Activated CD4-positive, alpha-beta T cell treated with anti-CD3 and anti-CD28 coated beads, Interleukin-2, amount 50 U/mL, for 16 hours (primary cell): ENCODE results near the gene QKI.
"Not testable (repeated sequence)": the region's sequence is repeated elsewhere in the genome, so short reads cannot be mapped to it uniquely, and the experiment has no call there.

Source experiments
- DNase-seq: peaks from one replicate; pipeline ENCODE4 v3.0.0-alpha.2; 2020

The QKI gene

DNA sequence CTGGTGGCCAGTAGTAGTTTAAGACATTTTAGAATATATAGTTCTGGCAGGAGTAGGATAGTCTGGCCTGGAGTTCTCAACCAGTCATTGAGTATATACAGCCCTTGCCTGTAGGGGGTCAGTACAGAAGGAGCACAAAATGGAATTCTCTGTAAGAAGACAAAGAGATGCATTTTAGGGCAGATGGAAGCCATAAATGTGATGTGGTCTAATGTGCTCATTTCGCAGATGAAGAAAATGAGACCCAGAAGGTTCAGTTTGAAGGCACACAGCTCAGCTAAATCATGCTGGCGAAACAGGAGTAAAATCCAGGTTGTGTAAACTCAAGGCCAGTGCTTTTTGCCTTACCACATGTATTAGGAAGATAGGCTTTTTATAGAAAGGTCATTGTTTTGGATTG lies 29.6 kb downstream of the QKI start:
- no peak for DNase-seq

DNA sequence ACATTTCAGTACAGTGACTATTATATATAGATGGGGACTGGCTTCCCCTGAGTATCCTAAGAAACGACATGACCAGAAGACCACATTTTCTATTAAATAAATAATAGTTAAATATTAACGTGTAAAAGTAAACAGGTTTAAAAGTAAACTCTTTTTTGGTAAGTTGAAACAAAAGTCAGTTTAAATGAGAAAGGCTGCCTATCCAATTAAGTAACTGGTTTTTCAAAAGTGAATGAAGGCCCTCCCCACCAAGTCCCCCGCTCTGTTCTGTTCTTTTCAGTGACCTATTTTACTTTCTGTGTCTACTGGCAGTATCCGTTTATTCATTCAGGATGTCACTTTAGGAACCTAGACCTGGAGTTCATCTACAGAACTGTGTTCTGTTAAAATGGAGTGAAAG lies 32.0 kb downstream of the QKI start:
- DNase-seq: no peak

DNA sequence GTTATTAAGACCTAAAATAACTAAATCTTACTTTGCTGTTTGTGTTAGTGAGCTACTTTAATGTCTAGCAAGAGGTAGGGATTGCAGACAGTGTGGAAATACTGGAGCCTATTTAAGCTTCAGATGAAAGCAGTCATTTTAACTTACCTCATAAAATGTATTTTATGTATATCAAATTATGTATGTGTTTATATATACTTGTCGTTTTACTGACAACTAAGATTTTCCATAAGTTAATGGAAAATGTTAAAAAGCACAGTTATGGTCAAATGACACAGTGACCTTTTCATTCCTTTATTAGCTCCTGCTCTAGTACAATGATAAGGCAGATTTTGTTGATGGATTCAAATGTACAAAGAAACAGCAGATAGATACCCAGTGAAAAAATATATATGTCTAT lies 34.6 kb downstream of the QKI start:
- no peak for DNase-seq

GRCh38 chr6:163454425-163454824 lies 39.9 kb downstream of the QKI start:
- DNase-seq: no peak

DNA sequence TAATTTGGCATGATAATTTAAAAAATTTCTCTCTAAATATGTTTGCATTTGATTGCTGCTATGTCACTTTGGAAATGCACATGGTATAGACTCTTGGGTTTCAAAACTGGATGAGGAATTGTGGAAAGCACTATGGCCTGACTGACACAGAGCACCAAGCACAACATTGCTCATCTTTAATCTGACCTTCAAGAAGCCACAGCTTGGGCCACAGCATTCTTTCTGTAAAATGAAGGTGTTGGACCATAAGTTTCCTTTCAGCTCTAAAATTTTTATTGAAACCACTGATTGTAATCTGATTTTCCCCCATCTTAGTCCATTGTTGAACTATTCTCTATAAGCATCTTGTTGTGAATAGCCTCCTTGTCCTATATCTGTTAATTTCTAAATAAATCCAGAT lies 41.0 kb downstream of the QKI start:
- no peak for DNase-seq

DNA sequence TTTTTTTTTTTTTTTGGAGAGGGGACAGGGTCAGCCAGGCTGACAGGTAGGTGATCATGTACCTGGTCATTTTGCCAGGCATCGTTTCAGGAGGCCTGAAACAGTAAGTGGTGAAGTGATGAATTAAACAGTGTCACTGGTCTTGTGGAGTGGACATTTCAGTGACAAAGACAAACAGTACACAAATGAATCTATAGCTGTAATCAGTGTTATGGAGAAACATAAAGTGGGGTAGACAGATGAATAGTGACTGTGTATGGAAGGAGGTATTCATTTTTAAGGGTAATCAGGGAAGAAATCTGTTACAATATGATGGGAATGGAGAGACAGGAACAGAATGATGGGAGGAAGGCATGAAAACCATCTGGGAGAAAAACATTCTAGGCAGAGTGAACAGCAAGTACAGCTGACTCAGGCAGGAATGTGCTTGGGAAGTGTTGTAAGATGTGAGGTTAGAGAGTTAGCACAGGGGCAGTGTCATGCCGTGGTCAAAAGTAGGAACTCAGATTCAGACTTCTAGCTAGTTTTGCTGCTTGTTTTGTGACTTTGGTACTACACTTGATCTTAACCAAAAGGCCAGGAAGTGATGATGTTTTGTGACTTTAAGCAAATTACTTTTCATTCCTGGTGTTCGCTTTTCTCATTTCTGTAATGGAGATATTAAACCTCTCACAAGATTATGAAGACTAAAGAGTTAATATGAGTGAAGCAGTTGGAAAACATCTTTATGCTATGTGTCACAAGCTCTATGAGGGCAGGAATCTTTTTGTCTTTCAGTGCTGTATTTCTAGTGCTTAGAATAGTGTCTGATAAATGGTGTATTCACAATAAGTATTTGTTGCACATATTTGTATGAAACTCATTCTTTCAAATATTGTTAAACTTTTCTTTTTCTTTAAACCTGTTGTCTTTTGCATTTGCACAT lies 43.4 kb downstream of the QKI start:
- peak; percentile 15 for DNase-seq

GRCh38 chr6:163459007-163459406 lies 44.5 kb downstream of the QKI start:
- no peak for DNase-seq

DNA sequence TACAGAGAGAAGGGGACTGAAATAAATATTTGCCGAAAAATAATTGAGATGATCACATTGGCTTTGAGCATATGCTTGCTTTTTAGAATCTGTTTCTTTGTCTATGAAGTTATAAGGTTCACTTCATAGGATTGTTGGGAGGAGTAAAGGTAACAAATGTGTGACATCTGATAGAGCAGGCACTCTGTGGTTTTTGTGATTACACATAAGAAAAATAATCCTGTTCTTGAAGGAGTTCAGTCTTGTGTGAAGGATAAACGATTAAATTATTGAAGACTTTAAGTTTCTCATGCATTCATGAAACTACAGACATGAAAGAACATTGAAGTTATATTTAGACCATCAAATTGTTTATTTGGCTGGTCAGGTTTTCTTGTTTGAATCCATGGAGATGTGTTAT lies 45.0 kb downstream of the QKI start:
- no peak for DNase-seq

DNA sequence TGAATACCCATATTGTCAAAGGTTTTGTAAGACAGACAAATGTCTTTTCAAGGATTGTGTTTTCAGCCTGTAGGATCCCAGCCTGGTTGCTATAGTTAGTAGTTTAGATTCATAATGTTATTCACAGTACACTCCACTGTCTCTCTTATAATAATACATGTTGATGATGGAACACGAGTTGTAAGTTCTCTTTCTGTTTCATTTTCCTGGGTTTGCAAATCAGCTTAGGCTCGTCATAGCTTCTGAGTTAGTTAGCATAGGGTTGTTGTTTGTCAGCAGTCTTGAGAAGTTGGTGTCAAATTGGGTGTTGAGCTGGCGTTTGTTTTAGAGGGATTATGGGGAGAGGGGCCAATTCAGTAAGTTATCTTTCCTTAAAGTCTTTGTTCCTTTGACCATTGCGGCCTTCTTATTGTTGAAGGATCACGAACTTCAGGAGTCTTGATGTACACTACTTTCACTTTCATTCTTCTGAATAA lies 45.8 kb downstream of the QKI start:
- peak; percentile 47 for DNase-seq

DNA sequence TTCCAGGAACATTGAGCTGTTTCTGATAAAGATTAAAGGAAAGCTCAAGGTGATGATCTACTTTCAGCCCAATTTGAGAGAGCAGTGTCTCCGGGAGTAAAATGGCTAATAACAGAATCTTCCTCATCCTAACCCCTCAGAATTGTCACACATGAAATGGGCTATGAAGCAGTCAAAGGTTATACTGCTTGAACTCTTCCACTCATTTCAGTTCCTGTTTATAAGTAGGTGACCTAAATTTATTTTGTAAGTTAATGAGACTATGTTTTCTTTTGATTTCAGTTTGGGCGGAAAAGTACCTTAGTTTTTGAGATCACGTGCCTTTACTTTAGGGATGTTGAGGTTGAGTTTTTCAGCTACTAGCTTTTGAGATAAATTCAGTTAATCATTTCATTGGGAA lies 47.2 kb downstream of the QKI start:
- DNase-seq: no peak

GRCh38 chr6:163463180-163463579 lies 48.7 kb downstream of the QKI start:
- DNase-seq: peak; percentile 10

GRCh38 chr6:163463795-163464194 lies 49.3 kb downstream of the QKI start:
- no peak for DNase-seq

DNA sequence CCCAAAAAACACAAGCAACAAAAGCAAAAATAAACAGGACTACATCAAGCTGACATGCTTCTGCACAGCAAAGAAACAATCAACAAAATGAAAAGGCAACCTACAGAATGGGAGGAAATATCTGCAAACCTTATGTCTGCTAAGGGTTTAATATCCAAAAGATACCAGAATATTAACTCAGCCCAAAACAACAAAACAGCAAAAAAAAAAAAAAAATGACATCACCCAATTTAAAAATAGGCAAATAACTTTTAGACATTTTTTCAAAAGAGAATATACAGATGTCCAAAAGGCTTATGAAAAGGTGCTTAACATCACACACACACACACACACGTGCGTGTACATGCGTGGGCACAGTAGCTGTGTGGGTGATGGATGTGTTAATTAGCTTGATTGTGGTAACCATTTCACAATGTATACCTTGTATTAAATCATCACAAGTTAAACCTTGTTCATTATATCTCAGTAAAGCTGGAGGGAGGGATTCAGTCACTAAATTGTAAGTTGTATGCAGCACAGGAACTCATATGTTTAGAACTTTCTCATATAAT lies 52.4 kb downstream of the QKI start:
- no peak for DNase-seq

DNA sequence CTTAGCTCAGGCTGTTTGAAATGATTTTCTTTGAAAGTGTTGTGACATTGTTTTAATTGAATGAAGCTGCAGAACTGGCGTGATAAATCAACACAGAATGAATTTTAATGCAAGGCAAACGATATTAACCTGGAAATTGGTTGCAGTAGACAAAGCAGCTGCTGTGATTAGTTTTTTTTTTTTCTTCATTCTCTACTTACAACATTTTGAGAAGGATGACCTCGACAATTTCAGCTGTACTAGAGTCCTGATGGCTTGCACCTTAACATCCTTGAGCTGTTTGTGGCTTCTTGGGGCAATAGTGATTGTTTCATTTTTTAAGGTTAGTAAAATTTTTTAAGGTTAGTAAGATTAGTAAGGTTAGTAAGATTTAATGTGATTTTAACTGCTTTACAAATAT lies 54.2 kb downstream of the QKI start:
- no peak for DNase-seq

DNA sequence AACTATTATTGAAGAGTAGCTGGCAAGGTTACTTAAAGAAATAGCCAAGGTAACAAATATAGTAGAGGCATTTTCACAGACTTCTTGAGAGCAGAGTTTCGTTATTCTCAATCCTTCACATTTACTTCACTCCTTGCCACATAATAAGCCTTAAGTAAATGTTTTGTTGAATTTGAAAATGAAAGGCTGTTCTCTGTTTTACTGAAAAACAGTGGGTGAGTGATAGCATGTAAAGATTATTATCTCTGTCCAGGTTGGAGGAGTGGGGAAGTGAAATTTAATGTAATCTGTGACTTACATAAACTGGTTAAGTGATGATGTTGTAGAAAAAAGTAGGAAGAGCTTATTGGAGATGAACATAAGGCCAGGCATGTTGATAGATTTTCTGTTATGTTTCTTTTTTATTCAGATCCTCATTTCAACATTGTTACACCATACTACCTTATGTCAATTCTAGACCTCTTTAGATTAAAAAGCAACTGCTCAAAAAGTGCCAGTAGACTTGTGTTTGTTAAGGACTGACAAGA lies 55.0 kb downstream of the QKI start:
- DNase-seq: no peak

DNA sequence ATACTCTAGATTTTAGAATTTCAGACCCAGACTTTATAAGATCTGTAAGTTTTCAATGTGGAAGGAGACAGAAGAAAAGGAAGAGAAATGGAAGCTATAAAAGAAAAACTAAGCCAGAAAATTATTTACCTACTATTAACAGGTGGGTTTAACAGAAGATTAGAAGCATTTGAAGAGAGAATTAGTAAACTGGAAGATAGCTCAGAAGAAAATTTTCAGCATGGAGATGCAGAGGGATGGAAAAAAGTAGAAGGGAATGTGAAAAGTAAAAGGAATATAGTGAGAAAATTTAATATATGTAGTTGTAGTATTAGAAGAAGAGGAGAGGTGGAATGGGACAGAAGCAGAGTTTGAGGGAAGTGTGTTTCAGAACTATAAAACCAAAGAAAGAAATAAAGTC lies 56.1 kb downstream of the QKI start:
- no peak for DNase-seq

- no peak for DNase-seq
Observed at GRCh38 chr6:163474581-163474980, 60.1 kb downstream of the QKI start.

DNA sequence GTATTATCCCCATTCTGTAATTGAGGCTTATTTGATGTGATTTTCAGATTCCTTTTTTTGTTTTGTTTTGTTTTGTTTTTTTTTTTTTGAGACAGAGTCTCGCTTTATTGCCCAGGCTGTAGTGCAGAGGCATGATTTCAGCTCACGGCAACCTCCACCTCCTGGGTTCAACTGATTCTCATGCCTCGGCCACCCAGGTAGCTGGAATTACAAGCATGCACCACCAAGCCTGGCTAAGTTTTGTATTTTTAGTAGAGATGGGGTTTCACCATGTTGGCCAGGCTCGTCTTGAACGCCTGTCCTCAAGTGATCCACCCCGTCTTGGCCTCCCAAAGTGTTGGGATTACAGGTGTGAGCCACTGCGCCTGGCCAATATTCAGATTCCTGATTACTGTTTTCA lies 62.4 kb downstream of the QKI start:
- not testable (repeated sequence) for DNase-seq

- DNase-seq: no peak
Observed at GRCh38 chr6:163483107-163483506, 68.6 kb downstream of the QKI start.

GRCh38 chr6:163485388-163485851 lies 70.9 kb downstream of the QKI start:
- no peak for DNase-seq

DNA sequence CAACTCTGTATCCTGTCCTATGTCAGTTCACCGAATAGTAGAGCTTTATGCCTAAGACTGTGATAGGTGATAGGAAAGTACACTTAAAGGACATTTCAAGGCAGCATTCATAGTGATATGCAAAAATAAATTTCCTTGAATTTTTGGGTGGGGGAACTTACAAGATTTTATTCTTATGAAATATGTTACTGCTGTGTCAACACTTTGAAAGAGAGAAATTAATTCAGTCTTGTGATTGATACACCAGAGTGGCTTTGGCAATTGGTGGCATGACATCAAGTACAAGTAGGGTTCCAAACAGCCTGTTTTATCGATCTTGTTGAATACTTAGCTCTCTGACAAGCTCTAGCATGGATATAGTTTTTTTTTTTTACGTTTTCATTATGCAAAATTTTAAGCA lies 72.3 kb downstream of the QKI start:
- DNase-seq: no peak

DNA sequence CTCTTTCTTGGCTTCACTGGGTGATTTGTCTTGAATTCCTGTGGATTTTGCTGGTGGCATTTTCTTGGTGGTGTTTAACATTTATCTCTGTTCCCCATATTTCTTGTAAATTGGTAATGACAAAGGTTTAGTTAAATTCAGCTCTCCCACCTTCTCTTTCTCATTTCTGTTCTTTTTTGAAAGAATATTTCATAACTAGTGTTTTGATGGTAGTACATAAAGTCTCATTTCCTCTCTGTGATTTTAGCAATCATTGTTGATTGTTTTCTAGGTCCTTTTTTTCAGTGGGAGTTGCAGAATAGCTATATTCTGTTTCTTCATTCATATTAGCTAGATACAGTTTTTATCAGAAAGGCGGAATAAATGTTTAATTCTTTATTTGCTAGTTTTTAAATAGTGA lies 73.1 kb downstream of the QKI start:
- no peak for DNase-seq

GRCh38 chr6:163489584-163489983 lies 75.1 kb downstream of the QKI start:
- DNase-seq: no peak
